BLaER1 treated with 17β-estradiol and CSF1 and Interleukin-3, amounts not matched to agents 10 nM and 100 nM (cell line): ENCODE results near the gene GEMIN5.

ENCODE experiments used
- H3K27ac ChIP-seq, 11 experiments: shearing (Covaris generic); formaldehyde crosslinking; 2 replicates each; pipeline ENCODE4 v1.8.1; 2022
- H3K27me3 ChIP-seq, 11 experiments: shearing (Covaris generic); formaldehyde crosslinking; 2 replicates each; pipeline ENCODE4 v1.8.1; 2022
- H3K36me3 ChIP-seq, 11 experiments: shearing (Covaris generic); formaldehyde crosslinking; 2 replicates each; pipeline ENCODE4 v1.8.1; 2022
- H3K4me1 ChIP-seq, 10 experiments: shearing (Covaris generic); formaldehyde crosslinking; 2 replicates each; pipeline ENCODE4 v1.8.1; 2022
- H3K4me2 ChIP-seq, 11 experiments: shearing (Covaris generic); formaldehyde crosslinking; 2 replicates each; pipeline ENCODE4 v1.8.1; 2022
- H3K4me3 ChIP-seq, 10 experiments: shearing (Covaris generic); formaldehyde crosslinking; 2 replicates each; pipeline ENCODE4 v1.8.1; 2022
- H3K9ac ChIP-seq, 11 experiments: shearing (Covaris generic); formaldehyde crosslinking; 2 replicates each; pipeline ENCODE4 v1.8.1; 2022
- H3K9me3 ChIP-seq, 11 experiments: shearing (Covaris generic); formaldehyde crosslinking; replicated peaks in 1 of 11; 2 replicates each; pipeline ENCODE4 v1.8.1; 2022
- H4K20me1 ChIP-seq, 11 experiments: shearing (Covaris generic); formaldehyde crosslinking; 2 replicates each; pipeline ENCODE4 v1.8.1; 2022
- Cebpa-rat ChIP-seq, 11 experiments: shearing (Covaris generic); IDR thresholded peaks; 2 replicates each; pipeline ENCODE4 v1.8.1; 2022

The GEMIN5 gene

DNA sequence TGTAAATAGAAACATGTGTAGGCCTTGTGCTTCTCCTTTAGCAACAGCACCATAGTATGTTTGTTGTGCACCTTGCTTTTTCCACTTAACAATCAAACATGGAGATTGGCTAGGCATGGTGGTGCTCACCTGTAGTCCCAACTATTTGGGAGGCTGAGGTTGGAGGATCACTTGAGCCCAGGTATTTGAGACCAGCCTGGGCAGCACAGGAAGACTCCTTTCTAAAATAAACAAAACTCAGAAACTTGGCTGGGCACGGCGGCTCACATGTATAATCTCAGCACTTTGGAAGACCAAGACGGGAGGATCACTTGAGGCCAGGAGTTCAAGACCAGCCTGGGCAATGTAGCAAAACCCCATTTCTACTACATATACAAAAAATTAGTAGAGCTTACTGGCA, 86.7 kb downstream of the GEMIN5 start:
- peak overlapping the region in 1 of 11 experiments; percentile 30; a peak in 1 of 22 replicates for H3K27ac ChIP-seq
- TF ChIP-seq Cebpa-rat (IDR thresholded peaks at IDR 0.05) = no peak
- no peak overlapping the region for H3K9ac ChIP-seq
- peaks cover 38 to 45% (median 43%) of the 10 kb centered on the region in 10 experiments for H3K4me1 ChIP-seq
- no peaks in the 10 kb centered on the region for H3K36me3 ChIP-seq
- H3K27me3 ChIP-seq = no peaks in the 10 kb centered on the region
- H3K9me3 ChIP-seq = no peaks in the 10 kb centered on the region
- H3K4me3 ChIP-seq = 0 out of 20 replicates have a peak overlapping the region, but pooled peaks of 1 of the 10 experiments have one; percentile 35
- H4K20me1 ChIP-seq = no peaks in the 10 kb centered on the region
- H3K4me2 ChIP-seq = peak overlapping the region; percentile 50 to 88 (median 74)

DNA sequence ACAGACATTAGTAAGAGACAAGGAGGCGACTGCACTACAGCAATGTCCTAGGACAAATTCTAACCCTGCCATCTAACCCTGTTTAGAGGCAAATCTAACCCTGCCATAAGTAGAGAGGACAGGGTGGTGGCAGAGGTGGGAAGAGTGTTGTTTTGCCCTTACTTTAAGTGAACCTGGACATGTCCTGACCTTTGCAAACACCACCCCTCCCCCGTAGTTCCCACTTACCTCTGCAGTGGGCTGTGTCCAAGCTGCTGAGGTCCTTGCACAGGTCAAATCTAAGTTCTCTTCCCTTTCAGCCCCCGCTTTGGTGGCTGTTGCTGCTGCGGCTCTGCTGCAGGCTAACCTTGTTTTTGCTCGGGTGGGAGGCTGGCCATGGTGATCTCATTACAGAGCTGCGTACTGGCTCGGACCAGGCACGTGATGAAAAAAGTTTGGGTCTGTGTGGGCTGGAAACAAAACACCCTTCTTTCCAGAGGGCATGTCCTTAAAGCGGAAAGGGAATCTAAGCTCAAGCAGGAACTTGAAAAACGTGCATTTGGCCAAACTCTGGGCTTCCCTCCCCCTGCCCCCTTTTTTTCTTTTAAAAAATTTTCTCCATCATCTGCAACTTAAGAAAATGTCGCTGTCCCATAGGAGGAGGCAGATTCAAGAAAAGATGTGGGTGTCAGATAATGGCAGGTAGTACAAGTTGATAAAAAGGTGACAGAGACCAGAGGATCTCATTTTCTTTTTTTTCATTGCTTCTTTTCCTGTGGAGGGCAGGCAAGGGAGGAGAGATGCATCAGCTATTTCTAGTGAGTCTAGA, 87.6 kb downstream of the GEMIN5 start, which contains the start of gene FAXDC2:
TSS of gene FAXDC2 (minus strand) at position 349 of the 808 bp plus-strand sequence. CDS start 12,425 bp downstream, outside the sequence.
- H3K9ac ChIP-seq = peak within 1 kb of the TSS in 9 of 11 experiments; percentile 3 to 57 (median 28); a peak in 11 of 22 replicates
- H3K36me3 ChIP-seq = no peaks in the 10 kb centered on the region
- peak within 1 kb of the TSS; percentile 50 to 88 (median 74) for H3K4me2 ChIP-seq
- peak within 1 kb of the TSS in 8 of 11 experiments; percentile 2 to 41 (median 18); a peak in 12 of 22 replicates for H3K27ac ChIP-seq
- H4K20me1 ChIP-seq = no peaks in the 10 kb centered on the region
- H3K9me3 ChIP-seq = no peaks in the 10 kb centered on the region
- no peak for TF ChIP-seq Cebpa-rat (IDR thresholded peaks at IDR 0.05)
- peaks cover 29 to 36% (median 34%) of the 10 kb centered on the region in 10 experiments for H3K4me1 ChIP-seq
- H3K27me3 ChIP-seq = no peaks in the 10 kb centered on the region
- peak within 1 kb of the TSS in 4 of 10 experiments; percentile 6 to 37 (median 33); a peak in 6 of 20 replicates for H3K4me3 ChIP-seq

DNA sequence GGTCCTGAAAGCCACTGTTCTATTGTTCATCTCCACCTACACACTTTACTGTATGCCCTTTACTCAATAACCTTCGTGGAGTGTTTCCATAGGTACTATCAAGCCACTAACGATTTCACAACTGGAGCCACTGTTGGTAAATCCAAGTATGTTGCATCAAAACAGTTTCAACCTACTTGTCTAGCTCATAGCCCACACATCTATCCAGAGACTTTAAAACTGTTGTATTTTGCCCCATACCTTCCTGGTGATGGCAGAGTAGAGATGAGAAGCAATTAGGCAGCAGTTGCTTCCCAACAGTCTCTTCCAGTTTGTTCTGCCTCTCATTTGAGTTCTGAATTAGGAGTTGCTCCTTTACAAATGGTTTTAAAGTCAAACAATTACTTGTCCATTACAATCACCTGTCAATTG, 88.2 kb downstream of the GEMIN5 start:
- H3K4me3 ChIP-seq = peak overlapping the region in 3 of 10 experiments; percentile 31 to 37 (median 35); a peak in 5 of 20 replicates
- H3K9ac ChIP-seq = peak overlapping the region in 2 of 11 experiments; percentile 3 to 57; a peak in 2 of 22 replicates
- peak overlapping the region; percentile 50 to 88 (median 74) for H3K4me2 ChIP-seq
- H3K27ac ChIP-seq = peak overlapping the region in 5 of 11 experiments; percentile 2 to 41 (median 24); a peak in 3 of 22 replicates
- no peaks in the 10 kb centered on the region for H3K9me3 ChIP-seq
- H3K27me3 ChIP-seq = no peaks in the 10 kb centered on the region
- H3K36me3 ChIP-seq = no peaks in the 10 kb centered on the region
- no peaks in the 10 kb centered on the region for H4K20me1 ChIP-seq
- TF ChIP-seq Cebpa-rat (IDR thresholded peaks at IDR 0.05) = no peak
- peaks cover 25 to 33% (median 30%) of the 10 kb centered on the region in 10 experiments for H3K4me1 ChIP-seq

DNA sequence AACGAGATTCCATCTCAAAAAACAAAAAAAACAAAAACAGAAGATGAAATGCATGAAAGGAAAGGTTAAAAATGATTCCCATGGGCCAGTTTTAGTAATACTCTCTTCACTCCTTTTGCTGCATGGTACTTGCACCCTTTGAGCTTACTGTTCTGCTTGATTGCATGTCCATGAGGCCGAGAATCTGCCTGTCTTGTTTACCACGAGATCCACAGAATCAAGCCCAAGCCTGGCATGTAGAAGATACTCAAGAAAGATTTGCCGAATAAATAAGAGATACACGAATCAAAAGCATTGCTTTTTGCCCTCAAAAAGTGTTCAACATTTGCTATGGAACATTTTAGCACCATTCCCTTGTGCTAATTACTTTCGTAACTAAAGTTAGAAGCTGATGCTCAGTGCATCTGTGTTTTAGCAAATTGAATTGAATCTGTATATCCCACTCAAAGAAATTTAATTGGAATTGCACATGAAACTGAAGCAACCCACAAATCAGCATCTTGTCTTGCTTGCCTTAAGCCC, 88.7 kb downstream of the GEMIN5 start:
- Histone ChIP-seq H3K27me3 (no peaks in the 10 kb centered on the region), H3K9ac (no peak overlapping the region), H3K27ac (no peak overlapping the region), H4K20me1 (no peaks in the 10 kb centered on the region), H3K4me2 (peak overlapping the region; percentile 50 to 88 (median 74); a peak in 21 of 22 replicates), H3K4me3 (0 out of 20 replicates have a peak overlapping the region, but pooled peaks of 1 of the 10 experiments have one; percentile 37), H3K36me3 (no peaks in the 10 kb centered on the region), H3K4me1 (peaks cover 25 to 33% (median 30%) of the 10 kb centered on the region in 10 experiments), H3K9me3 (no peaks in the 10 kb centered on the region)
- no peak for TF ChIP-seq Cebpa-rat (IDR thresholded peaks at IDR 0.05)

DNA sequence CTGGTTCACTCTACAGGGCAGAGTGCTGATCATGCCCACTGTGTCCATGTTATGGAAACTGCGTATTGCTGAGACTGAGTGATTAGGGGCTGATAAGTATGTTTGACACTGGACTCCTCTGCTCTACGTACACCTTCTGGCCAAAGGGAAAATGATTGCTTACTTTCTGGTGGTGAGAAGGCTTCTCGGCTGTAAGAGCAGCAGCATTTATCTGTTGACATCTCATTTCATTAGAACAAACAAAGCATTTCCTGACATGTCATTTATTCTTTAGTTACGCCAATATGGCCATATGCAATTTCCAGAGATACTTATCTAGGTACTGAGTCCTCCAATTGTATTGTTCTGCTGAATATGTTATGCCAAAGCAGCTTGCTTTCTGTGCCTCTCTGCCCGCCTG, 93.2 kb downstream of the GEMIN5 start:
- no peak overlapping the region for H3K27ac ChIP-seq
- H3K9ac ChIP-seq = no peak overlapping the region
- no peak overlapping the region for H3K4me2 ChIP-seq
- H3K4me1 ChIP-seq = peaks cover 10 to 23% (median 13%) of the 10 kb centered on the region in 10 experiments
- no peaks in the 10 kb centered on the region for H3K27me3 ChIP-seq
- H3K4me3 ChIP-seq = no peak overlapping the region
- TF ChIP-seq Cebpa-rat (IDR thresholded peaks at IDR 0.05) = no peak
- no peaks in the 10 kb centered on the region for H4K20me1 ChIP-seq
- no peaks in the 10 kb centered on the region for H3K36me3 ChIP-seq
- H3K9me3 ChIP-seq = no peaks in the 10 kb centered on the region

DNA sequence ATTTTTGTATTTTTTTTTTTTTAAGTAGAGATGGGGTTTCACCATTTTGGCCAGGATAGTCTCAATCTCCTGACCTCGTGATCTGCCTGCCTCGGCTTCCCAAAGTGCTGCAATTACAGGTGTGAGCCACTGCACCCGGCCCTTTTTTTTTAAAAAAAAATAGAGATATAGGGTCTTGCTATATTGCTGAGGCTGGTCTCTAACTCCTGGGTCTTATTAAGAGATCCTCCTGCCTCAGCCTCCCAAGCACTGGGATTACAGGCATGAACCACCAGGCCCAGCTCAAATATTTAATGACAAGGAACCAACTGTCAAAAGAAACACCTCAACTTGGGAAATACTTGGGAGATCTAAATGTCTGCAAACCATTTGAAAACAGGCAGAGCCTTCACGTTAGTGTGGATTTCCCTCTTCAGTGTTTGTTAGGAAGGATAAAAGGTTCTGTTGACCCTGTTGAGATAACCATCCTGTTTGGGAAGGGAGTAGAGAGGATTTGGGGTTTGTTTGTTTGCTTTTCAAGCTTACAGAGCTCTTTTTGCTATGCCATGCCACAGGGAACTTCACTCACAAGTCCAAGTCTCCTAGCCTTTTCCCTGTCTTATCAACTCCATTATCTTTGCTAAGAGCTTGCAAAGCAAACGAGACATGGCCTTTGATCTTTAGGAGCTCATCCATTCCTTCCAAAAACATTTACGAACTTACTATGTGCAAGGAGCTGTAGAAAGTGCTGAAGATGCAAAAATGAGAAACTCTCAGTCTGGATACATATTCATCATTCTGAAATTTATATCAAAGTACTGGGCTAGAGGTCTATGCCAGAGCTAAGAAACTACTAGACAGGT, 95.1 kb downstream of the GEMIN5 start:
- no peak for TF ChIP-seq Cebpa-rat (IDR thresholded peaks at IDR 0.05)
- H3K27ac ChIP-seq = no peak overlapping the region
- H3K27me3 ChIP-seq = no peaks in the 10 kb centered on the region
- H3K4me2 ChIP-seq = no peak overlapping the region
- H3K4me1 ChIP-seq = peaks cover 0 to 14% (median 0%) of the 10 kb centered on the region in 10 experiments; a peak in 3 of 20 replicates
- H3K4me3 ChIP-seq = no peak overlapping the region
- no peak overlapping the region for H3K9ac ChIP-seq
- H3K9me3 ChIP-seq = no peaks in the 10 kb centered on the region
- no peaks in the 10 kb centered on the region for H4K20me1 ChIP-seq
- no peaks in the 10 kb centered on the region for H3K36me3 ChIP-seq

DNA sequence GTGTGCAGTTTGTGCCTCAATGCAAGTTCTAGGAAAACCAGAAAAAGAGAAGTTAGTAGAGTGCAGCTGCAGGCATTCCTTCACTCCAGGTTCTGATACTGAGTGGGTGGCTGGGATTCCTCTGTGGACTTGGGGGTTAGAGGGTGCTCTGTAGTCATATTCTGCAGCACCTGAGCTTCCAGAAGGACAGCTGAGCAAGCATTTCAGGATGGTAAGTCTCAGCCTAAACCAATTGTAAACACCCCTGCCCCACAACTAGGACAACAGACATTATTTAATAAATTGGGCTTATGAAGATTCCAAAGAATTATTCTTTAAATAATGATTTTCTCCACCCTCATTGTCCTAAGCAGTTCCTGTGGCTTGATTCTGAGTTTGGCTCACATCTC, 96.7 kb downstream of the GEMIN5 start:
- no peaks in the 10 kb centered on the region for H3K27me3 ChIP-seq
- H3K9ac ChIP-seq = 0 out of 22 replicates have a peak overlapping the region, but pooled peaks of 1 of the 11 experiments have one; percentile 13
- no peaks in the 10 kb centered on the region for H3K36me3 ChIP-seq
- H3K9me3 ChIP-seq = no peaks in the 10 kb centered on the region
- H4K20me1 ChIP-seq = no peaks in the 10 kb centered on the region
- no peak overlapping the region for H3K4me3 ChIP-seq
- peak overlapping the region in 1 of 11 experiments; percentile 56; a peak in 1 of 22 replicates for H3K4me2 ChIP-seq
- peaks cover 0 to 14% (median 1%) of the 10 kb centered on the region in 10 experiments; a peak in 6 of 20 replicates for H3K4me1 ChIP-seq
- no peak for TF ChIP-seq Cebpa-rat (IDR thresholded peaks at IDR 0.05)
- no peak overlapping the region for H3K27ac ChIP-seq

DNA sequence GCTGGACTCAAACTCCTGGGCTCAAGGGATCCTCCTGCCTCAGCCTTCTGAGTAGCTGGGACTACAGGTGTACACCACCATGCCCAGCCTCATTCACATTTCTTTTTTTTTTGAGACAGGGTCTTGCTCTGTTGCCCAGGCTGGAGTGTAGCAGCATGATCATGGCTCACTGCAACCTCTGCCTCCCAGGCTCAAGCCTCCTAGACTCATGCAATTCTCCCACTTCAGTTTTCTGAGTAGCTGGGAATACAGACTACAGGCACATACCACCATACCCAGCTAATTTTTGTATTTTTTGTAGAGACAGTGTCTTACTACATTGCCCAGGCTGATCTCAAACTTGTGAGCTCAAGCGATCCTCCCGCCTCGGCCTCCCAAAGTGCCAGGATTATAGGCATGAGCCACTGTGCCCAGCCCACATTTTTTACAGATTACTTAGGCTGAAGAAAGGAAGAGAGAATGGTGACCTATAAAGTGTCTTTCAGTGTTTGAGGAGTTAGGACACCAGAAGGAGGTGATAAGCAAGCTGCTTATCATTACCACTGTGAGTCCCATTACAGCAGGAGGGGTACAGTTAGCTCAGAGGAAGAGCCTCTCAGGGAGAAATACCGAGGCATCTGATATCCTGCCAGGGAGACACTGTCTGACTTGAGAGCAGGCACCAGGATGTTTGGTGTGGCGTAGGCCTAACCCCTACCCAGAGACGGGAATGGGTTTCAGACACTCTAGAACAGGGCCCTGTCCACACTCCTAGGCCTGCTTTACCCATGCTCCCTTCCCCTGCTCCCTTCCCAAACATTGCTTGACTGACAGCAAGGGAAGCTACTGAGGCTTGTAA, 97.4 kb downstream of the GEMIN5 start:
- H3K27ac ChIP-seq = no peak overlapping the region
- no peaks in the 10 kb centered on the region for H3K9me3 ChIP-seq
- H3K36me3 ChIP-seq = no peaks in the 10 kb centered on the region
- no peak for TF ChIP-seq Cebpa-rat (IDR thresholded peaks at IDR 0.05)
- H4K20me1 ChIP-seq = no peaks in the 10 kb centered on the region
- H3K4me2 ChIP-seq = peak overlapping the region in 1 of 11 experiments; percentile 56; a peak in 2 of 22 replicates
- H3K4me3 ChIP-seq = no peak overlapping the region
- no peaks in the 10 kb centered on the region for H3K27me3 ChIP-seq
- peaks cover 0 to 14% (median 6%) of the 10 kb centered on the region in 10 experiments; a peak in 8 of 20 replicates for H3K4me1 ChIP-seq
- H3K9ac ChIP-seq = peak overlapping the region in 1 of 11 experiments; percentile 4; a peak in 1 of 22 replicates
